Small intestine (tissue), 4 donors: ENCODE data around the gene PI4KA. TPM values are rescaled to one million over a fixed set of nuclear protein-coding genes. Genes with fewer than 3 reads are reported as not detected.

ENCODE experiments used
- polyA plus RNA-seq, 4 donors: library from polyadenylated mRNA; stranded (reverse) in 3 of 4; unstranded in 1 of 4; fragments of 200-250 nt in 3 of 4; fragments of 120-200 nt in 1 of 4; gene quantifications; one replicate each; pipeline versions ENCODE4 v1.2.1 to v1.2.3, GENCODE V29; 2013
- donor health status: healthy with polysubstance abuse.
- donor health status: Bipolar disorder and iron deficiency.
- donor health status: healthy.

Gene PI4KA
- polyA plus RNA-seq, 4 donors: 40.5 to 82.0 (median 45.8) TPM

Other genes starting within 250 kb of the PI4KA start
- gene SERPIND1, start 84.7 kb downstream of the PI4KA start, polyA plus RNA-seq: under 1 TPM in 2 of 4 donors, not detected in 2; 0.04 to 0.16 TPM
- 10 to 100 TPM; 13.8 to 32.2 (median 18.2) TPM for gene SNAP29, start 196 bp upstream of the PI4KA start, polyA plus RNA-seq
- 10 to 100 TPM; 18.6 to 57.8 (median 22.0) TPM for gene CRKL, start 58.6 kb upstream of the PI4KA start, polyA plus RNA-seq
- 1 to 10 TPM; 5.1 to 9.4 (median 6.1) TPM for gene AIFM3, start 108.4 kb upstream of the PI4KA start, polyA plus RNA-seq
- gene LZTR1, start 123.5 kb upstream of the PI4KA start, polyA plus RNA-seq: 10 to 100 TPM; 22.7 to 38.0 (median 28.7) TPM
- gene THAP7, start 143.3 kb upstream of the PI4KA start, polyA plus RNA-seq: 10 to 100 TPM; 27.0 to 43.2 (median 30.8) TPM
- under 1 TPM in 2 of 4 donors, not detected in 2; 0.62 to 0.84 TPM for gene P2RX6, start 156.4 kb upstream of the PI4KA start, polyA plus RNA-seq
- gene SLC7A4, start 173.8 kb upstream of the PI4KA start, polyA plus RNA-seq: 10 to 100 TPM in 1 of 4 donors, 1 to 10 TPM in 1, under 1 TPM in 1, not detected in 1; 0.27 to 40.2 (median 2.3) TPM
- gene LRRC74B, start 187.1 kb upstream of the PI4KA start, polyA plus RNA-seq: under 1 TPM in 2 of 4 donors, not detected in 2; 0.16 to 0.27 TPM